HG03066 (cell line): ENCODE data around the gene DCLK2.

ENCODE experiments used
- ATAC-seq: cut with Tn5 transposase; IDR thresholded peaks from one replicate; pipeline ENCODE4 v1.9.1; 2021; ENCODE audit warnings: low read depth; ENCODE audit not compliant: unreplicated experiment

The DCLK2 gene

DNA sequence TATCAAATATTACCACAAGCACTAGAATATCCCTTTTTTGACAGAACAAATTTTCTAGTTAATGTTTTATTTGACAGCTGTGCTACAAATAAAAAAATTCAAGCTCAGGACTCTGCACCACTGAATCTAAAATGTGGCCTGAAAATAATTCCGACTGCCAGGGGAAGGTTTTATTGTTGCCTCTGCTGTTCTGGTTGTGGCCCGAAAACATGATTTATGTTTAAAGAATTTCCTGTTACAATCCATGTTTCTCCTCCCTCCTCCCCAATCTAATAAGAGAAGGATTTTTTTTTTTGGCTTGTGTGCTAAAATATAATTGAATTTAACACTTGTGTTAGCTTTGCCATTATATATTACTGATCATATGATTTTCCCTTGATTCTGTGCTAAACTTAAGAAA is 227.8 kb downstream of the DCLK2 start:
- ATAC-seq, result no peak

DNA sequence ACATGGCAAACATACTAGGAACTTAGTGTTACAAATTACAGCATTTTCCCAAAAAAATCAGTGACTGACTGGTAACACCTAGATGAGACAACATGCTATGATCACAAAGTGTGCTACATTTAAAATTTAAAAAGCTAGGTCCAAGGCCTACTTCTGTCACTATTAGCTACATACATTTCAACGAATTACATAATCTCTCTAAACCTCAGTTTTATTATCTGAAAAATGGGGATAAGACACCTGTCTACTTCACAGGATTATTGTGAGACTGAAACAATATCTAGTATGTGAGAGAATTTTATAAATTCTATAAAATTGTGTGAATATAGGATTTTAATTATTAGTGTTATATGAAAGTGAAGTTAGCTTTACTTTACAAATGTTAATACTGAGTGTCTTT is 228.5 kb downstream of the DCLK2 start:
- ATAC-seq, result no peak
